NCI-H82 treated with DMSO at 0.1 percent for 48 hours (cell line): Measurements from ENCODE around the gene HORMAD2.
A peak's percentile ranks its signal among the peaks of the same experiment; 100 is the strongest.

Experiments used
- DNase-seq: peaks from one replicate; lab custom pipeline; 2025; ENCODE audit not compliant: unreplicated experiment; lab: John Stamatoyannopoulos, UW

HORMAD2 gene

GRCh38 chr22:30161051-30161469 lies 80.8 kb downstream of the HORMAD2 start:
- DNase-seq, result no peak

- DNase-seq, result no peak
Measured at GRCh38 chr22:30167296-30167695, 87.0 kb downstream of the HORMAD2 start.

GRCh38 chr22:30167734-30168133 lies 87.5 kb downstream of the HORMAD2 start:
- DNase-seq, result no peak

GRCh38 chr22:30169002-30169401 lies 88.7 kb downstream of the HORMAD2 start:
- DNase-seq, result no peak

- DNase-seq, result no peak
Measured at GRCh38 chr22:30170129-30170528, 89.9 kb downstream of the HORMAD2 start.

GRCh38 chr22:30171008-30171407 lies 90.7 kb downstream of the HORMAD2 start:
- DNase-seq, result no peak

GRCh38 chr22:30175690-30176288 lies 95.5 kb downstream of the HORMAD2 start:
- DNase-seq, result no peak

GRCh38 chr22:30176431-30176830 lies 96.2 kb downstream of the HORMAD2 start:
- DNase-seq, result no peak

GRCh38 chr22:30178181-30179126 lies 98.2 kb downstream of the HORMAD2 start:
- no peak for DNase-seq

GRCh38 chr22:30180616-30181015 lies 100.4 kb downstream of the HORMAD2 start:
- DNase-seq, result no peak

- no peak for DNase-seq
Measured at GRCh38 chr22:30181459-30182349, 101.4 kb downstream of the HORMAD2 start.

GRCh38 chr22:30182350-30182745 lies 102.1 kb downstream of the HORMAD2 start:
- no peak for DNase-seq

GRCh38 chr22:30182815-30183214 lies 102.6 kb downstream of the HORMAD2 start:
- no peak for DNase-seq

- DNase-seq, result peak; percentile 51
Measured at GRCh38 chr22:30183271-30183670, 103.0 kb downstream of the HORMAD2 start.

- no peak for DNase-seq
Measured at GRCh38 chr22:30183861-30184278, 103.6 kb downstream of the HORMAD2 start.

GRCh38 chr22:30185129-30185528 lies 104.9 kb downstream of the HORMAD2 start:
- DNase-seq, result no peak

GRCh38 chr22:30185549-30185948 lies 105.3 kb downstream of the HORMAD2 start:
- no peak for DNase-seq

GRCh38 chr22:30186041-30186440 lies 105.8 kb downstream of the HORMAD2 start:
- no peak for DNase-seq

GRCh38 chr22:30186510-30186909 lies 106.2 kb downstream of the HORMAD2 start:
- no peak for DNase-seq

GRCh38 chr22:30187094-30187493 lies 106.8 kb downstream of the HORMAD2 start:
- DNase-seq, result no peak
